T47D (cell line): ENCODE results near the gene CACNG8.

Source experiments
- DNase-seq, 2 experiments: peaks; one replicate each; pipeline versions ENCODE4 v3.0.0 to v3.0.0-alpha.2; 2011 to 2012; ENCODE audit warnings: low read depth in 1 of 2, low spot score in 1 of 2
- JUND ChIP-seq: IDR thresholded peaks from 2 replicates; pipeline ENCODE4 v1.6.1; 2012; ENCODE audit warnings: low read depth
- in situ Hi-C: cut with HindIII; loops from 2 replicates; pipeline ENCODE4 v1.10.0; 2016; ENCODE audit warnings: low sequenced_read_pairs, low pct_unique_long_range_greater_than_20kb

CACNG8 gene

GRCh38 chr19:53951947-53952346 is 10.8 kb upstream of the CACNG8 start:
- TF ChIP-seq JUND, result no peak
- DNase-seq, result no peak
- in situ Hi-C loops, result no loop called here

- no peak for DNase-seq
- TF ChIP-seq JUND, result no peak
- in situ Hi-C loops, result no loop called here
Observed at GRCh38 chr19:53953383-53953782, 9.4 kb upstream of the CACNG8 start.

GRCh38 chr19:53957448-53958167 is 5.1 kb upstream of the CACNG8 start:
- DNase-seq, result no peak
- TF ChIP-seq JUND, result no peak
- in situ Hi-C loops, result no loop called here

- TF ChIP-seq JUND, result no peak
- in situ Hi-C loops, result no loop called here
Observed at GRCh38 chr19:53958168-53958571, 4.6 kb upstream of the CACNG8 start.

GRCh38 chr19:53958823-53959757 is 3.6 kb upstream of the CACNG8 start:
- no peak for DNase-seq
- no peak for TF ChIP-seq JUND
- in situ Hi-C loops, result no loop called here

More at GRCh38 chr19:53958168-53958571, 4.6 kb upstream of the CACNG8 start:
- no peak for DNase-seq

DNA sequence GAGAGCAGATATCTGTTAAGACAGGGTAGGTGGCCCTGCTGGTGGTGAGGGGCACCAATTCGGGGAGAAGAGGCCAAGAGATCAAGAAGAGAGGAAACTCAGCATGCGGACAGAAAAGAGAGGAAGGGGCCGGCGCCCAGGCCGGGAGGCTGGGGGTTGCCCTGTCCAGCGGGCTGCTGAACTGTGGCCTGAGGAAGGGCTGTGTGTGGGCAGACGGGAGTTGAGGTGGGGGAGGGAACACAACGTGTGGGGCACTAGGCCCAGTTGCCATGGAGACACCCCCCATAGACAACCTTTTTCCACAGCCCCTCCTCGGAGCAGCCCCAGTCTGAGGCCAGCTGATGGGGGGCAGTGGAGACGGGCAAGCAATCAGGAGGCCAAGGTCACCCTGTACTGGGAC is 2.5 kb upstream of the CACNG8 start:
- TF ChIP-seq JUND, result no peak
- in situ Hi-C loops, result no loop called here

GRCh38 chr19:53960886-53961285 is 1.9 kb upstream of the CACNG8 start:
- no peak for TF ChIP-seq JUND
- no peak for DNase-seq
- in situ Hi-C loops, result no loop called here

More for the DNA sequence above, 2.5 kb upstream of the CACNG8 start:
- DNase-seq, result no peak

DNA sequence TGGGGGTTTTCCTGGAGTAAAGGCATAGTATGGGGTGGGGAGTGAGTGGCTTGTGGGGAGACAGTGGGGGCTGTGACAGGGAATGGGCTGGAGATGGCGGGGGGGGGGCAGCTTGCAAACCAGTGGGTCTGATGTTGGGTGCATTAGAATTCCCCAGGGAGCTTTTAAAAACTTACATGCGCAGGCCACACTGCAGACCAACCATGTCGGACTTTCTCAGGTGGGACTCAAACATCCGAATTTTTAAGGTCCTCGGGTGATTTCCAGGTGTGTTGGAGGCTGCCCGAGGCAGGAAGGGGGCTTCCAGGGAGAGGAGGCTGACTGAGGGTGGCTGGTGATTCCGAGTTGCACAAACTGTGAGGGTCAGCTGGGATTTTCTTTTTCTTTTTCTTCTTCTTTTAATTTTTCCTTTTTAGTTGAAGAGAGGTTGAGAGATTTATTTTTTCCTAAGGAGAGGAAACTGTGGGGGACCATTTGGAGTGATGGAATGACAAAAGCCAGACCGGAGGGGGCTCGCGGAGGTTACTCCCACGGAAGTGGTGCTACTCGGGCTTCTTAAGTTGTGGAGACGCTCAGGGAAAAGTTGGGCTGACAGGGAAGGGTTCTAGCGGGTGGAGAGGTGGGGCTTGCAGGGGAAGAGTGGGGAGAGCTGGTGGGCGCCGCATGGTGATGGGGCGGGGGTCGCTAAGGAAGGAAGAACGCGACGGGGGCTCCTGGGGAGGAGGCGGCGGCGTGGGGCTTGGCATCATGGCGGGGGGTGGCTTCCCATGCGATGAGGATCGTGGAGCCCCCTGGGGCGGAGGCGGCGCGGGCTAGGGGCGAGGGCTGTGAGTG is 997 bp upstream of the CACNG8 start:
- in situ Hi-C loops, result no loop called here
- no peak for TF ChIP-seq JUND
- no peak for DNase-seq

DNA sequence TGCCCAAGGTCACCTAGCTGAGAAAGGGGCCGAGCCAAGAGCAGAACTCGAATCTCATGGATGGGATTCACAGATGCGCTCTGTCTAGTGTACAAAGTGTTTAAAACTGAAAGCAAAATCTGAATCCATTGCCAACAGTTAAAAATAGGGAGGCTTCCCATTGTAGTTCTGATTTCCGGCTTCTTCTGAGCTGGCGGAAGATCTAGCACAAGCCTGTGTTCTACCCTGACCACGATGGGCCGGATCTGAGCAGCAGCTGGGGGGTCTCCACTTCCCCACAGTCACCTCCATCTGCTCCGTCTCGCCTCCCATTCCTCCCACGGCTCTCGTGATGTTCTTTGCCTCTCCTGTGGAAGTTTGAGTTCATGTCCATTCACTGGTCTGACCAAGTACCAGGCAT is 2.4 kb downstream of the CACNG8 start:
- TF ChIP-seq JUND, result no peak
- in situ Hi-C loops, result no loop called here
- DNase-seq, result no peak

DNA sequence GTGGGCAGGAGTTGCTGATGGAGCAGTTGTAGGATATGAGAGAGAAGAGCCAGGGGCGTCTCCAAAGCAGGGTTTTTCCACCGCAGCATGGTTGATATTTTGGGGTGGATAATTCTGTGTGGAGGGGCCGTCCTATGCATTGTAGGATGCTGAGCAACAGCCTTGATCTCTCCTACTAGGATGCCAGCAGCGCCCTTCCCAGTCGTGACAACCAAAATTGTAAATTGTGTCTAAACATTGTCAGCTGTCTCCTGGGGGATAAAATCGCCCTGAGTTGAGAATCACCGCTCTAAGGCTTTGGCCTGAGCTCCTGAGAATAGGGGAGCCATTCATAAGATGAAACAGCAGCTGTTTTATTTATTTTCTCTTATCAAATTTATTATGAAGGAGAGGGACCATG is 4.2 kb downstream of the CACNG8 start:
- no peak for DNase-seq
- in situ Hi-C loops, result no loop called here
- no peak for TF ChIP-seq JUND

GRCh38 chr19:53969366-53969765 is 6.6 kb downstream of the CACNG8 start:
- no peak for DNase-seq
- in situ Hi-C loops, result no loop called here
- TF ChIP-seq JUND, result no peak

DNA sequence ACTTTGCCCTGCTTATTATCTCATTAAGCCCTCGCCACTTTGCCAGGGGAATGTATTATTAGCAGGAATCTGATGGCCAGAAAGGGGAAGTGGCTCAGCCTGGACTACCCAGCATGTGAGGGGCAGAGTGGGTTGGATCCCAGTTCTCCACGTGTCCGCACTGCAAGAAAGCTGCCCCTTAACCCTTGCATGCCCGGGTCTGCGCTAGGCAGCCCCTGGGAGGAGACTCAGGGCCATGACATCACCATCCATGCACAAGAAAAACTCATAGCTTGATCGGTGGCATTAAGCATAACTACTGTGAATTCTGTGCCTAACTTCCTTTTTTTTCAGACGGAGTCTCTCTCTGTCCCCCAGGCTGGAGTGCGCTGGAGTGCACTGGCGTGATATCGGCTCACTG is 8.9 kb downstream of the CACNG8 start:
- in situ Hi-C loops, result no loop called here
- DNase-seq, result no peak
- no peak for TF ChIP-seq JUND
